AG04450 (cell line): Measurements from ENCODE around the gene PPP3R2. TPM values are rescaled to one million over a fixed set of nuclear protein-coding genes. Genes with fewer than 3 reads are reported as not detected.

Experiments used
- CTCF ChIA-PET: fragments of 300-600, 350-600 bp; formaldehyde crosslinking; extraction: SDS; loops from one replicate; lab custom pipeline; 2022; ENCODE audit warnings: antibody characterized with exemption, inconsistent platforms; lab: Charles Lee
- POLR2A ChIA-PET: fragments of 350-600 bp; formaldehyde crosslinking; extraction: SDS; loops from one replicate; lab custom pipeline; 2021; ENCODE audit warnings: antibody characterized with exemption, inconsistent platforms; lab: Yijun Ruan, JAX
- DNase-seq: peaks from one replicate; pipeline ENCODE4 v3.0.0-alpha.2; 2011; ENCODE audit warnings: low read depth, low spot score
- H3K27ac ChIP-seq: one replicate; pipeline ENCODE4 v1.5.1; 2012; ENCODE audit warnings: low read depth, low read length, control low read depth
- H3K27me3 ChIP-seq: one replicate; pipeline ENCODE4 v1.6.0; 2012; ENCODE audit warnings: low read length; ENCODE audit not compliant: control insufficient read depth, insufficient read depth
- H3K4me3 ChIP-seq: 2 replicates; pipeline ENCODE4 v1.5.1; 2011; ENCODE audit warnings: mild to moderate bottlenecking, low read depth, low read length, control low read depth
- H3K9me3 ChIP-seq: 2 replicates; pipeline ENCODE4 v1.5.1; 2012; ENCODE audit warnings: low read length; ENCODE audit not compliant: control insufficient read depth, insufficient read depth
- polyA plus RNA-seq: library from polyadenylated mRNA; depleted of rRNA; stranded (reverse); fragments of >200 nt; gene quantifications from 2 replicates; pipeline ENCODE4 v1.2.3, GENCODE V29; 2011
- TF ChIP-seq, protein P1 (sequence below): IDR thresholded peaks from 2 replicates; pipeline ENCODE4 v1.5.1; 2011; ENCODE audit warnings: low read depth, low read length, control low read depth, inconsistent platforms

PPP3R2 gene
- polyA plus RNA-seq, 1 experiment, result not detected

DNA sequence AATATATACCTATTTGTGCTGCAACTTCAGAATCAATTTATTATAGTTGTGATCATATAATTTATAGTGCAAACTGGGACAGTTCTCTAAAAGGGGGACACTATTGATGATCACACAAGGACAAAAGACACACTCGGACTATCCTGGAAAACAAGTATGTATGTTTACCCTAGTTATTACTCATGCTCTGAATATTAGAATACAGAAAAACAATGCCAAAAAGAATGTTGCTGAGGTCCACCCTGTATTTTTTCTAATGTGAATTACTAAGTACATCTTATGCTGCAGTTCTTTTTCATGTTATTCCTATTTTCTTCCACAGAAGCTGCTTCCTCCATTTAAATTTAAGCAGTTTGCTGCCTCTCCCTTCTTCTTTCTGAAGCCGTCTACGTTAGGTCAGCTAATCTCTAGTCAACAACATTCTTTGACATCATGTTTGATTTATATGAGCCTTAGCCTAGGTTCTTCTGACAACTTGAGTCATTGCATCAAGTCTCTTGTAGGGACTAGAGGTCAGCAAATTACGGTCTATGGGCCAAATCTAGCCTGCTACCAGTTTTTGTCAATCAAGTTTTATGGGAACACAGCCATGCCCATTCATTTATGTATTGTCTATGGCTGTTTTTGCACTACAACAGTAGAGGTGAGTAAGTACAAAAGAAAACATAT is 40.1 kb upstream of the PPP3R2 start:
- Histone ChIP-seq H3K27ac (no peak overlapping the region), H3K27me3 (no peaks in the 10 kb centered on the region), H3K9me3 (no peaks in the 10 kb centered on the region), H3K4me3 (no peak overlapping the region)
- CTCF ChIA-PET, result interaction anchor here (0.6 kb wide), 1 partner anchor 1529 kb away, joined by 4 read pairs; no protein-coding TSS in a partner anchor
- DNase-seq, result no peak
- TF ChIP-seq, protein P1, sequence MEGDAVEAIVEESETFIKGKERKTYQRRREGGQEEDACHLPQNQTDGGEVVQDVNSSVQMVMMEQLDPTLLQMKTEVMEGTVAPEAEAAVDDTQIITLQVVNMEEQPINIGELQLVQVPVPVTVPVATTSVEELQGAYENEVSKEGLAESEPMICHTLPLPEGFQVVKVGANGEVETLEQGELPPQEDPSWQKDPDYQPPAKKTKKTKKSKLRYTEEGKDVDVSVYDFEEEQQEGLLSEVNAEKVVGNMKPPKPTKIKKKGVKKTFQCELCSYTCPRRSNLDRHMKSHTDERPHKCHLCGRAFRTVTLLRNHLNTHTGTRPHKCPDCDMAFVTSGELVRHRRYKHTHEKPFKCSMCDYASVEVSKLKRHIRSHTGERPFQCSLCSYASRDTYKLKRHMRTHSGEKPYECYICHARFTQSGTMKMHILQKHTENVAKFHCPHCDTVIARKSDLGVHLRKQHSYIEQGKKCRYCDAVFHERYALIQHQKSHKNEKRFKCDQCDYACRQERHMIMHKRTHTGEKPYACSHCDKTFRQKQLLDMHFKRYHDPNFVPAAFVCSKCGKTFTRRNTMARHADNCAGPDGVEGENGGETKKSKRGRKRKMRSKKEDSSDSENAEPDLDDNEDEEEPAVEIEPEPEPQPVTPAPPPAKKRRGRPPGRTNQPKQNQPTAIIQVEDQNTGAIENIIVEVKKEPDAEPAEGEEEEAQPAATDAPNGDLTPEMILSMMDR, result no peak
- POLR2A ChIA-PET, result no interaction called here

DNA sequence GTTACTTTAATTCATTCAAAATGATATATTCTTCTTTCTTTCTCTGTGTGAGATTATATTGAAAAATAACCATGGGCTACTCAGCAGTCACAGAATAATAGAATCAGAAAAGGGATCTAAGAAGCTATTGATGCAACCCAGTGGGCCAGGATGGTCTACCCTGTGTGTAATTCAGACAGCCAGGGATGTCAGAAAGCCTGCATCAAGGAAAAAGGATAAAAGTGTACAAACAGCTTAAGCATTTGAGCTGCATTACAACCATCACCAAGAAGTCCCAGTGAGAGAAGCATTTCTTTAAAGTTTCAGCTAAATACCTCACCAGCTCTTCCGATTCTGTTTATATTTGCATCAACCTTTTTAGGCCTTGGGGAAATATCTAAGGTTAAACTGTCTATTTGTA is 37.8 kb upstream of the PPP3R2 start:
- Histone ChIP-seq H3K27me3 (no peaks in the 10 kb centered on the region), H3K9me3 (no peaks in the 10 kb centered on the region), H3K27ac (no peak overlapping the region), H3K4me3 (no peak overlapping the region)
- CTCF ChIA-PET, result no interaction called here
- DNase-seq, result no peak
- TF ChIP-seq, protein P1, result no peak
- POLR2A ChIA-PET, result no interaction called here

DNA sequence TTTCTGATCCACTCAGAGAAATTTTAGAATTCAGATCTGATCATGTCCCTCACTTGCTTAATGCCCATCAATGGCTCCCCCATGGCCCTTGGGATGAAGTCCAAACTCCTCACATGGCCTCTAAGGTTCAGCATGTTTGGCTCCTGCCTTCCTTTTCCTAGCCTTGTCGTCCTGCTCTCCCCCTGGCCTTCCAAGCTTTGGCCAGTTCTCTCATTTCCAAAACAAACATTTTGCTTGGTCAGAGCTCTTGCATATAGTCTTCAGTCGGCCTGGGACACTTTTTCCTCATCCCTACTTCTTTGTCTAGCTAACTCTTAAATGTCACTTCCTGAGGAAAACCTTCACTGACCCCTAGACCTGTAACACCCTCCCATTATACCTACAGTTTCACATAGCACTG is 37.1 kb upstream of the PPP3R2 start:
- H3K4me3 ChIP-seq, result no peak overlapping the region
- ChIA-PET CTCF (no interaction called here), POLR2A (no interaction called here)
- TF ChIP-seq, protein P1, result no peak
- no peak overlapping the region for H3K27ac ChIP-seq
- no peaks in the 10 kb centered on the region for H3K27me3 ChIP-seq
- DNase-seq, result no peak
- no peaks in the 10 kb centered on the region for H3K9me3 ChIP-seq

DNA sequence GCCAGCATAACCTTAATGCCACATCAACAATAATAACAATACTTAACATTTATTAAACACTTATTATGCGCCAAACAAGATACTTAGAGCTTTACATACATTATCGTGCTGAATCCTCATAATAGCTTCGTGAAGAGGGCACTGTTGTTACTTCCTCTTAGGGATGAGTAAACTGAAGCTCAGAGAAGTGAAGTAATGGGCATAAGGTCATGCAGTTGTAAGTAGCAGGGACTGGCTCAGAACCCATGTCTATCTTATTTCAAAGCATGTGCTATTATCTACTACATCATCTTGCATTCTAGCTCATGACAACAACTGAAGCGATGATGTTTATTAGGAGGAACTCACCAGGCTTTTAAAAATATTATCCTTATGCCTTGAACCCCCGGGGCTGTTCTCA is 34.9 kb upstream of the PPP3R2 start:
- no peaks in the 10 kb centered on the region for H3K27me3 ChIP-seq
- no peak for DNase-seq
- TF ChIP-seq, protein P1, result no peak
- CTCF ChIA-PET, result no interaction called here
- no peak overlapping the region for H3K4me3 ChIP-seq
- no peaks in the 10 kb centered on the region for H3K9me3 ChIP-seq
- H3K27ac ChIP-seq, result no peak overlapping the region
- POLR2A ChIA-PET, result no interaction called here

DNA sequence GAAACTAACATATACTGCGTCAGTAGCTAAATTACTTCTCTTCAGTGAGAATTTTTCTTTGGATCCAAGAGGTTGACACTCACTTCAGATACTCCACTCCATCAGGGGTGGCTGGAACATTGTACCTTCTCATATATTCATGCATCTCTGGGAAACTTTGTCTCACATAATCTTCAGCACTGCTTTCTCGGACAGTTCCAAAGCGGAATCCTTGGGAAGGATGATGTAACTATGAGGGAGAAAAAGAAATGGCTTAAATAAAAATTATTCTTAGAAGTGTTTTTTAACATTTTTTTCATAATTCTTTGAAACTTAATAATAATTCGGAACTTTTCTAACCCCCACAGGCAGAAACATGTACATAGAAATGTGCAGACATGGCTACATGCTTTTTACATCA is 33.4 kb upstream of the PPP3R2 start:
- ChIA-PET CTCF (no interaction called here), POLR2A (no interaction called here)
- TF ChIP-seq, protein P1, result no peak
- H3K4me3 ChIP-seq, result no peak overlapping the region
- H3K9me3 ChIP-seq, result no peaks in the 10 kb centered on the region
- no peak overlapping the region for H3K27ac ChIP-seq
- H3K27me3 ChIP-seq, result no peaks in the 10 kb centered on the region
- no peak for DNase-seq
